Testis (tissue), 3 donors: ENCODE measurements around the gene PSAP. TPM values are rescaled to one million over a fixed set of nuclear protein-coding genes. Genes with fewer than 3 reads are reported as not detected.

Experiments
- DNase-seq: peaks from one replicate; pipeline ENCODE4 v3.0.0-alpha.2; 2019
- H3K27ac ChIP-seq, 2 donors: fragments of 200-600 bp; sonication (generic); one replicate each; pipeline ENCODE4 v1.5.1; 2019
- H3K27me3 ChIP-seq: fragments of 200-600 bp; sonication (generic); one replicate; pipeline ENCODE4 v1.5.1; 2019
- H3K36me3 ChIP-seq: fragments of 200-600 bp; sonication (generic); one replicate; pipeline ENCODE4 v1.5.1; 2017; ENCODE audit warnings: low read depth; ENCODE audit errors: missing control alignments
- H3K4me1 ChIP-seq: fragments of 200-600 bp; sonication (generic); one replicate; pipeline ENCODE4 v1.5.1; 2019
- H3K4me3 ChIP-seq, 2 donors: fragments of 200-600 bp; sonication (generic); one replicate each; pipeline ENCODE4 v1.5.1; 2017 to 2019
- H3K9me3 ChIP-seq: fragments of 200-600 bp; sonication (generic); one replicate; pipeline ENCODE4 v1.5.1; 2017
- POLR2A ChIP-seq: fragments of 450-650 bp; IDR thresholded peaks from one replicate; pipeline ENCODE4 v1.6.1; 2017; ENCODE audit warnings: antibody characterized with exemption, mild to moderate bottlenecking, moderate library complexity
- WGBS, 2 donors: methylation state at CpG; one replicate each; pipeline ENCODE4 v1.1.5; 2018; 5-methylcytosine and 5-hydroxymethylcytosine counted together
- intact Hi-C: fragments of 100-400 bp; cut with DNase I; formaldehyde crosslinking; loops from one replicate; pipeline ENCODE4 v1.15.1; 2023; ENCODE audit warnings: low total_unique reads
- polyA plus RNA-seq: library from polyadenylated mRNA; stranded (reverse); fragments of 350-450 nt; fragmentation: Illumina TruSeq; extraction: RNeasy Lipid Tissue Mini Kit (QIAGEN cat#74804); gene quantifications from one replicate; pipeline ENCODE4 v1.2.3, GENCODE V29; 2014; ENCODE audit warnings: low read depth, low replicate concordance; ENCODE audit not compliant: insufficient read depth
- total RNA-seq, 2 donors: library from RNA; depleted of rRNA; stranded (reverse); fragments of >200 nt; gene quantifications; one replicate each; pipeline ENCODE4 v1.2.3, GENCODE V29; 2016
- TF ChIP-seq, protein P1 (sequence below), 3 experiments: fragments of 450-650 bp in 2 of 3; fragments of 200-600 bp in 1 of 3; sonication (generic) in 1 of 3; IDR thresholded peaks; one replicate each; pipeline ENCODE4 v1.5.1; 2016 to 2019; ENCODE audit warnings: antibody characterized with exemption in 3 of 3, mild to moderate bottlenecking in 2 of 3, moderate library complexity in 1 of 3

Gene PSAP
- total and polyA plus RNA-seq, 3 donors from 2014 or later: 1,011 to 1,399 (median 1,346) TPM

DNA sequence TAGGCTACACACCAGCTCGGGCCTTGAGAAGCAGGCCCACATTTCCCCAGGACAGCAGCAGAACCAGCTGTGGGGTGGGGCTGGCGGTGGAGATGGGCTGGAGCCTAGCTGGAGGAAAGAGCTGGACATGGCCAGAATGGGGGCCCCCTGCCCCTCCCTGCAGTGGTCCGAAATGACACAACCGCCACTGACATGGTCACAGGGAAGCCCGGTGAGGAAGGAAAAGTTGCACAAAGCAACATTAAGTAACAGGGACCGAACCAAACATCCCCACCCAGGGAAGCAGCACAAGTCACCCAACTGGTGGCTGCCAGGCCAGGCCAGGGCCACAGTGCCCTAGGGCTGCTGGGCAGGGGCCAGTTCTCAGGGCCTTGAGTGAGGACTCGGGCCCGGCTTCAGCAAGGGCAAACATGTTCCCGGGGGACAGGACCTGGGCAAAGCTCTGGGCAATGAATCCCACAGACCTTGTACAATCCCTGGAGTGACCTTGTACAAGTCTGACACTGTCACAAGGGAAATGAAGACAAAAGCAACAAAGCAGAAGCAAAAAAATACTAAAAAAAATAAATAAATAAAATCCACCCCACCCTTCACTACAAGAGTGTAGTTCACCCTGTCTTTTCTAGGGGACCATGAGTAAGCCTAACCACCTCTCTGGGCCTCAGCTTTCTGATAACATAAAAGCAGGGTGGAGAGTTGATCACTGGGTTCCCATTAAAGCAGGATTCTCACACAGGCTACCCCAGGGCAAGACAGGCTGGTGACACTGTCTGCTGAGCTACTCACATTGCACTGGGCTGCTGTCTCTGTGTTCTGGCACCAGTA, 33.0 kb downstream of the PSAP start:
- TF ChIP-seq, protein P1, sequence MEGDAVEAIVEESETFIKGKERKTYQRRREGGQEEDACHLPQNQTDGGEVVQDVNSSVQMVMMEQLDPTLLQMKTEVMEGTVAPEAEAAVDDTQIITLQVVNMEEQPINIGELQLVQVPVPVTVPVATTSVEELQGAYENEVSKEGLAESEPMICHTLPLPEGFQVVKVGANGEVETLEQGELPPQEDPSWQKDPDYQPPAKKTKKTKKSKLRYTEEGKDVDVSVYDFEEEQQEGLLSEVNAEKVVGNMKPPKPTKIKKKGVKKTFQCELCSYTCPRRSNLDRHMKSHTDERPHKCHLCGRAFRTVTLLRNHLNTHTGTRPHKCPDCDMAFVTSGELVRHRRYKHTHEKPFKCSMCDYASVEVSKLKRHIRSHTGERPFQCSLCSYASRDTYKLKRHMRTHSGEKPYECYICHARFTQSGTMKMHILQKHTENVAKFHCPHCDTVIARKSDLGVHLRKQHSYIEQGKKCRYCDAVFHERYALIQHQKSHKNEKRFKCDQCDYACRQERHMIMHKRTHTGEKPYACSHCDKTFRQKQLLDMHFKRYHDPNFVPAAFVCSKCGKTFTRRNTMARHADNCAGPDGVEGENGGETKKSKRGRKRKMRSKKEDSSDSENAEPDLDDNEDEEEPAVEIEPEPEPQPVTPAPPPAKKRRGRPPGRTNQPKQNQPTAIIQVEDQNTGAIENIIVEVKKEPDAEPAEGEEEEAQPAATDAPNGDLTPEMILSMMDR (IDR thresholded peaks at IDR 0.05): no peak
- Histone ChIP-seq H3K9me3 (no peaks in the 10 kb centered on the region), H3K4me3 (no peak overlapping the region), H3K4me1 (peaks cover 13% of the 10 kb centered on the region), H3K27ac (peak overlapping the region; percentile 39), H3K27me3 (no peaks in the 10 kb centered on the region), H3K36me3 (no peaks in the 10 kb centered on the region)
- WGBS, 2 donors: 33 to 63% methylated on average over 9 of the region's 9 CpGs
- peak; percentile 43 for DNase-seq
- intact Hi-C loops: loop anchor here (10.0 kb wide), 1 partner anchor 423 kb away; the partner anchor contains the start of gene CDH23

DNA sequence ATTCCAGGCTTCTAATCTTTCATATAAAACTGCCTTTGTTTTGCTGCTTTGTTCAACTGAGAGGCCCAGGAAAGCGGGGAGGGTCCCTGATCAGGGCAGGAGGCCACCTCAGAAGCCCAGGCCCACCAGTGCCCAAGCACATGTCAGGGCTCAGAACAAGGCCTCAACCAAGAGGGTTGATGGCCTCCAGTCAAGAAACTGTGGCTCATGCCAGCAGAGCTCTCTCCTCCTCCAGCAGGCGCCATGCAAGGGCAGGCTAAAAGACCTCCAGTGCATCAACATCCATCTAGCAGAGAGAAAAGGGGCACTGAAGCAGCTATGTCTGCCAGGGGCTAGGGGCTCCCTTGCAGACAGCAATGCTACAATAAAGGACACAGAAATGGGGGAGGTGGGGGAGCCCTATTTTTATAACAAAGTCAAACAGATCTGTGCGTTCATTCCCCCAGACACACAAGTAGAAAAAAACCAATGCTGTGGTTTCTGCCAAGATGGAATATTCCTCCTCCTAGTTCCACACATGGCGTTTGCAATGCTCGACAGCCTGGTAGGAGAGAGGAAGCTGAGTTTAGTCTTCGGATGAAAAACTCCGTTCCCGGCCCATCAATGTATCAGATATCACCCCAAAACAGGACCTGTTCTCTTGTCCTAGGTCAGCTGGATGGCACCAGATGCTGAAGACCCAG, 34.0 kb downstream of the PSAP start:
- TF ChIP-seq, protein P1 (IDR thresholded peaks at IDR 0.05): no peak
- no peak for TF ChIP-seq POLR2A
- WGBS, 2 donors: 66 to 85% methylated on average over 8 of the region's 8 CpGs
- Histone ChIP-seq H3K36me3 (no peaks in the 10 kb centered on the region), H3K27me3 (no peaks in the 10 kb centered on the region), H3K27ac (no peak overlapping the region), H3K4me1 (peaks cover 12% of the 10 kb centered on the region), H3K9me3 (no peaks in the 10 kb centered on the region), H3K4me3 (no peak overlapping the region)
- intact Hi-C loops: loop anchor here (10.0 kb wide), 1 partner anchor 422 kb away; the partner anchor contains the start of gene CDH23
- no peak for DNase-seq

DNA sequence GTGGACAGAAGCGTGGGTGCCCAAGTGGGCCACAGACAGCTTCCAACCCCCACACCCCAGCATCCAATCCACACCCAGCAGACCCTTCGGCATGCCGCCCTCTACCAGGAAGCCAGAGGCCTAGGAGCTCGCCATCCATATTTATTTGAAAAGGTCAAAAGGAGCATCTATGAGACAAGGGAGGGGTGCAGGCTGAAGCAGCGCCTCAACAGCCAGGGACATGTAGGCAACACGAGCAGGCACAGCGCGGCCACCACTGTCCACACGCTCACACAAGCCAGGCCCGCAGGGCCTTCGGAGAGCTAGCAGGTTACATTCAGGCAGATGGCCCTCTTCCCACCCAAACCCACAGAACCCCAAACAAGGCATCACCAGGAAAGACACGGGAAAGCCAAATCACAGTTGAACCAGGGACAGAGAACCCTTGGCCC, 34.6 kb downstream of the PSAP start:
- no peaks in the 10 kb centered on the region for H3K27me3 ChIP-seq
- intact Hi-C loops: loop anchor here (10.0 kb wide), 1 partner anchor 422 kb away; the partner anchor contains the start of gene CDH23
- no peak overlapping the region for H3K4me3 ChIP-seq
- H3K9me3 ChIP-seq: no peaks in the 10 kb centered on the region
- peaks cover 9% of the 10 kb centered on the region for H3K4me1 ChIP-seq
- H3K36me3 ChIP-seq: no peaks in the 10 kb centered on the region
- WGBS, 2 donors: 84 to 86% methylated on average over 12 of the region's 12 CpGs
- DNase-seq: no peak
- TF ChIP-seq, protein P1 (IDR thresholded peaks at IDR 0.05): no peak
- TF ChIP-seq POLR2A: no peak
- H3K27ac ChIP-seq: no peak overlapping the region

DNA sequence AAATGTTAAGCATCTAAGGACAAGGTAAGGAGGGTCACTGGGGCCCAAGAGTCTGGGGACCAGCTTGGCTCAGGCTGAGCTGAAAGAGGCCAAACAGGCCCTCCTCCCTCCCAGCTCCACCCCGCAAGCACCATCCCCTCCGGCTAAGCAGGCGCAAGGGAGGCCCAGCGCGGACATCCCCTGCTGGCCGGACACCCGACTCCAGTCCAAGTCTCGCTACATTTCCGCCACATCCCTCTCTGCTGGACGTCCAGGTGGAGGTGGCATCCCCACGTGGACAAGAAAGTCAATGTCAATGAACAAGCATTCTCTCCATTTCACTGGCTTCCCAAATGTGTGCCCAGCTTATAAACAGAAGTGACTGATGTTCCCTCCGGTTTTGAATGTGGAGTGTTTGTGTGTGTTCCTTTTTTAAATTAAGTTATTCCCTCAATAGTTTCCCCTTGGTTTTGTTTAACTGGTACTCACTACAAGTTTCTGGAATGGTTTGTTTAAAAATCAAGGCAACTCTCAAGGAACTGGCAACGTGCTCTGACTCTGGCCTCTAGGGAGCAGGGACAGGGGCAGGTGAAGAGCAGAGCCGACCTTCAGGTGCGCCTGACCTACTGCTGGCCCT, 35.4 kb downstream of the PSAP start:
- TF ChIP-seq, protein P1 (IDR thresholded peaks at IDR 0.05): no peak
- no peak for TF ChIP-seq POLR2A
- Histone ChIP-seq H3K27ac (no peak overlapping the region), H3K27me3 (no peaks in the 10 kb centered on the region), H3K4me3 (no peak overlapping the region), H3K4me1 (peaks cover 9% of the 10 kb centered on the region), H3K36me3 (no peaks in the 10 kb centered on the region), H3K9me3 (no peaks in the 10 kb centered on the region)
- DNase-seq: no peak
- 81 to 86% methylated on average over 14 to 15 of the region's 15 CpGs for WGBS, 2 donors
- intact Hi-C loops: loop anchor here (10.0 kb wide), 1 partner anchor 421 kb away; the partner anchor contains the start of gene CDH23
